ENCODE measurements around the gene SLC38A10. TPM values are rescaled to one million over a fixed set of nuclear protein-coding genes. Genes with fewer than 3 reads are reported as not detected.

SLC38A10 gene
- total RNA-seq, 1 experiment from 2014 or later, result 20.8 TPM

DNA sequence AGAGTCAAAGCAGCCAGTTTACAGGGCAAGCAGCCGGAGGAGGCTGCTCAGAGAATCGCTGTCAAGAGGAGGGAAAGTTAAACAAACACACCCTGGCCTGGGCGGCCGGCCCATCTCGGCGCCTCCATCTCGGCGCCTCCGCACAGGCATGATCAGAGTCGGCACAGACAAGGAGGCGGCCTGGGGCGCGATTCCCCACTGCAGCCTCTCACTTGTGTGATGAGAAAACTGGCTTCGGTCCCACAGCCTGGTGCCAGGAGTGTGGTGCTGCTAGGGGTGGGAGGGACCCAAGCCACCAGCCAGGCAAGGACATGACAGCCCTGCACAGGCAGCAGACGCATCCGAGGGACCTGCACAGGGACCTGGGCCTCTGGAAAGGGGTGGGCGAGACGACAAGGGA is 17.7 kb downstream of the SLC38A10 start:
- no peaks in the 10 kb centered on the region for H3K4me1 ChIP-seq (ENCODE audit: low read length)
- no peaks in the 10 kb centered on the region for H3K36me3 ChIP-seq (ENCODE audit: insufficient read depth, low read length)
- no peak overlapping the region for H3K27ac ChIP-seq (ENCODE audit: low read length)
- H3K4me2 ChIP-seq (ENCODE audit: low read depth, low read length, poor library complexity, severe bottlenecking), result no peak overlapping the region
- no peaks in the 10 kb centered on the region for H3K9me2 ChIP-seq (replicated peaks; ENCODE audit: insufficient read depth, low read length)
- H3K79me2 ChIP-seq (ENCODE audit: low read length), result no peaks in the 10 kb centered on the region
- H4K20me1 ChIP-seq (ENCODE audit: insufficient read depth, low read depth, low read length), result no peaks in the 10 kb centered on the region; the same call in 1 of the 2 replicates
- no peaks in the 10 kb centered on the region for H3K9me3 ChIP-seq (ENCODE audit: low read length)
- H2AFZ ChIP-seq (ENCODE audit: low read length), result no peak overlapping the region
- no peak overlapping the region for H3K4me3 ChIP-seq (ENCODE audit: low read length)
- DNase-seq, result no peak
- no peak overlapping the region for H3K9ac ChIP-seq (ENCODE audit: low read length)
- no peaks in the 10 kb centered on the region for H3K27me3 ChIP-seq (ENCODE audit: low read length)

DNA sequence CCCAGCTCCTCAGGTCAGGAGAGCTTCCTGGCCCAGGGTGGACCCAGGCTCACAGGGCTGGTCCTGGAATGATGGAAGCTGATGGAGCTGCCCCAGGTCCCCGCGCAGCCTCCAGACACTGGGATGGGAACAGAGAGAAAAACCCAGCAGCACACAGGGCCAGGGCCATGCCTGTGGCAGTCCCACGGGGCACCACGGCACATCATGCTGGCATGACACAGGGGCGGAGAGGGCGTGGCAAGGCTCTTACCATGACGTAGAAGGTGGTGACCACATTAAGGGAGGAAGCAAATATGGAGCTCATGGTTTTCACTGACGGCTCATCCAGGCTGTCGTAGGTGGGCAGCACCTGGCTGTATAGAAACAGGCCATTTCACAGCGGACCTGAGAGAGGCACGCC is 18.3 kb downstream of the SLC38A10 start:
- Histone ChIP-seq H3K79me2 (ENCODE audit: low read length) (no peaks in the 10 kb centered on the region), H3K36me3 (ENCODE audit: insufficient read depth, low read length) (no peaks in the 10 kb centered on the region), H3K4me1 (ENCODE audit: low read length) (no peaks in the 10 kb centered on the region), H3K4me3 (ENCODE audit: low read length) (no peak overlapping the region), H3K27ac (ENCODE audit: low read length) (no peak overlapping the region), H2AFZ (ENCODE audit: low read length) (no peak overlapping the region), H3K9me2 (replicated peaks; ENCODE audit: insufficient read depth, low read length) (no peaks in the 10 kb centered on the region), H3K4me2 (ENCODE audit: low read depth, low read length, poor library complexity, severe bottlenecking) (no peak overlapping the region), H3K27me3 (ENCODE audit: low read length) (no peaks in the 10 kb centered on the region), H4K20me1 (ENCODE audit: insufficient read depth, low read depth, low read length) (no peaks in the 10 kb centered on the region; the same call in 1 of the 2 replicates), H3K9ac (ENCODE audit: low read length) (no peak overlapping the region), H3K9me3 (ENCODE audit: low read length) (no peaks in the 10 kb centered on the region)
- no peak for DNase-seq

DNA sequence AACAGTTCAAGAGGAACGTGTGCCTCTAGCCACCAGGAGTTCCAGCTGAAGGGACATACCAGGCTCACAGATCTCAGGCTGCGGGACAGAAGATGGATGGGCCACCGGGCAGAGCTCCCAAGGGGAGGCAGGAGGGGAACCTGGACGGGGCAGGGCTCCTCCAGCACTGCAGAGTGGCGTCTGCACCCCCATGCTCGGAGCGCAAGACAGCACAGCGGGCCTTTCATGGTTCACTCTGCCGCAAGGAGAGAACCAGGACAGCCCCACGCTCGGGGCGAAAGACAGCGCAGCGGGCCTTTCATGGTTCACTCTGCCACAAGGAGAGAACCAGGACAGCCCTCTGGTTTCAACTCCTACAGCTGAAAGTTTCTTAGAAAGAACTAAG is 20.6 kb downstream of the SLC38A10 start:
- Histone ChIP-seq H3K27ac (ENCODE audit: low read length) (no peak overlapping the region), H3K36me3 (ENCODE audit: insufficient read depth, low read length) (no peaks in the 10 kb centered on the region; the same call in 1 of the 2 replicates), H3K9me3 (ENCODE audit: low read length) (no peaks in the 10 kb centered on the region), H4K20me1 (ENCODE audit: insufficient read depth, low read depth, low read length) (no peaks in the 10 kb centered on the region), H3K4me2 (ENCODE audit: low read depth, low read length, poor library complexity, severe bottlenecking) (no peak overlapping the region), H3K9me2 (replicated peaks; ENCODE audit: insufficient read depth, low read length) (no peaks in the 10 kb centered on the region), H2AFZ (ENCODE audit: low read length) (no peak overlapping the region), H3K4me3 (ENCODE audit: low read length) (no peak overlapping the region), H3K79me2 (ENCODE audit: low read length) (no peaks in the 10 kb centered on the region), H3K4me1 (ENCODE audit: low read length) (no peaks in the 10 kb centered on the region), H3K9ac (ENCODE audit: low read length) (no peak overlapping the region), H3K27me3 (ENCODE audit: low read length) (no peaks in the 10 kb centered on the region)
- no peak for DNase-seq

DNA sequence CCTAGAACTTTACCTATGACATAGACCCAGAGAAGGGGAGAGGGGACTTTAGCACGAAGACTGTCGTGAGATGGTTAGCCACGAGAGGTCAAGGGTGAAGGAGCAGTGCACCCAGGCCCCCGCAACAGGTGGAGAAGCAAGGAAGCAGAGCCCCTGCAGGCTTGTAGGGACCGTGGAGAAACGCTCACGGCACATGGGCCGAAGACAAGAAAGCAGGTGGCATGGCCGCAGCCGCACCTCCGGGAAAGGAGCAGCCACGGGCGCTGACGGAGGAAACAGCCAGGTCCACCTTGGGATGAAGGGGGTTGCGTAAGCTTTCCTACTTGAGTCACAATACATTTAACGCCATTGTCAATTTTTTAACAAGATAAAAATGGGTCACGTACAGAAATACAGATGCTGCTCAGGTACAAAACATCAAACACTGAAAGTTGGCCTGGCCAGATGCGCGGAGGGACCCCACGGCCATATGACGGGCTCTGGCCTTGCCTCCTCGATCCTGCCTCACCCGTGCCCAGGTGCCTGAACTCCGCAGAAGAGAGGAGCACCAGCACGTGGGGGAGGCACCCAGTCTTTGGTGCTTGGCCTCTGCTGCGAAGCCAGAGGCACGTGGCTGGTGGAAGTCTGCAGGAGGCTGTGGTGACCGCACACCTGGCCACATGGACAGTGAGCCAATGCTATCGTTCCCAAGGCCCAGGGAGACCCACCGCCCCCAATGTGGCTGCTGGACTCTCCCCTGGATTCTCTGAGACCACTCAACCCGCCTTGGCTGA is 21.2 kb downstream of the SLC38A10 start:
- Histone ChIP-seq H3K9ac (ENCODE audit: low read length) (no peak overlapping the region), H3K27me3 (ENCODE audit: low read length) (no peaks in the 10 kb centered on the region), H3K36me3 (ENCODE audit: insufficient read depth, low read length) (no peaks in the 10 kb centered on the region; the same call in 1 of the 2 replicates), H3K4me2 (ENCODE audit: low read depth, low read length, poor library complexity, severe bottlenecking) (no peak overlapping the region), H3K4me3 (ENCODE audit: low read length) (no peak overlapping the region), H2AFZ (ENCODE audit: low read length) (no peak overlapping the region), H3K4me1 (ENCODE audit: low read length) (no peaks in the 10 kb centered on the region), H3K79me2 (ENCODE audit: low read length) (no peaks in the 10 kb centered on the region), H3K27ac (ENCODE audit: low read length) (no peak overlapping the region), H3K9me3 (ENCODE audit: low read length) (no peaks in the 10 kb centered on the region), H4K20me1 (ENCODE audit: insufficient read depth, low read depth, low read length) (no peaks in the 10 kb centered on the region), H3K9me2 (replicated peaks; ENCODE audit: insufficient read depth, low read length) (no peaks in the 10 kb centered on the region)
- no peak for DNase-seq

DNA sequence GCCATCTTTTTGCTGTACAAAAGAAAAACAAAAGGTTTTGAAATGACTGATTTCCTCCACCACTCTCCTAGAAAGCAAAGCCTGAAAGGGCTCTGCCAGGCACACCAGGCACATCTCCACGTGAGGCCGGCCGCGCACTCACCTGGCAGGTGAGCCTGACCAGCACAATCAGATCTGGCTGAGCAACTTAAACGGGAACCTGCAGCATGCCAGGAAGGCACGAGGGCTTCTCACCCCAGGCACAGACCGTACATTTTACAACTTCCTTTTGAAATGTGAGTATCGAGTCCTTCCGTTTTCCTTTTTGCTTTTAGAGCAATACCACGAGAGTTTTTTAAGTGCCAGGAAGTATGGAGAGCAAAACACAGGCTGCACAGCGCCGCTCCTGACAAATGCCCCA is 22.5 kb downstream of the SLC38A10 start:
- no peaks in the 10 kb centered on the region for H3K9me2 ChIP-seq (replicated peaks; ENCODE audit: insufficient read depth, low read length)
- no peak overlapping the region for H2AFZ ChIP-seq (ENCODE audit: low read length)
- H3K36me3 ChIP-seq (ENCODE audit: insufficient read depth, low read length), result no peaks in the 10 kb centered on the region; the same call in 1 of the 2 replicates
- no peaks in the 10 kb centered on the region for H3K27me3 ChIP-seq (ENCODE audit: low read length)
- no peak overlapping the region for H3K4me2 ChIP-seq (ENCODE audit: low read depth, low read length, poor library complexity, severe bottlenecking)
- 0 out of 2 replicates have a peak, but pooled peaks cover 4% of the 10 kb centered on the region for H3K79me2 ChIP-seq (ENCODE audit: low read length)
- H3K4me1 ChIP-seq (ENCODE audit: low read length), result no peaks in the 10 kb centered on the region
- H3K4me3 ChIP-seq (ENCODE audit: low read length), result no peak overlapping the region
- no peak for DNase-seq
- H3K9ac ChIP-seq (ENCODE audit: low read length), result no peak overlapping the region
- 0 out of 2 replicates have a peak, but pooled peaks cover 2% of the 10 kb centered on the region for H4K20me1 ChIP-seq (ENCODE audit: insufficient read depth, low read depth, low read length)
- H3K9me3 ChIP-seq (ENCODE audit: low read length), result no peaks in the 10 kb centered on the region
- no peak overlapping the region for H3K27ac ChIP-seq (ENCODE audit: low read length)

DNA sequence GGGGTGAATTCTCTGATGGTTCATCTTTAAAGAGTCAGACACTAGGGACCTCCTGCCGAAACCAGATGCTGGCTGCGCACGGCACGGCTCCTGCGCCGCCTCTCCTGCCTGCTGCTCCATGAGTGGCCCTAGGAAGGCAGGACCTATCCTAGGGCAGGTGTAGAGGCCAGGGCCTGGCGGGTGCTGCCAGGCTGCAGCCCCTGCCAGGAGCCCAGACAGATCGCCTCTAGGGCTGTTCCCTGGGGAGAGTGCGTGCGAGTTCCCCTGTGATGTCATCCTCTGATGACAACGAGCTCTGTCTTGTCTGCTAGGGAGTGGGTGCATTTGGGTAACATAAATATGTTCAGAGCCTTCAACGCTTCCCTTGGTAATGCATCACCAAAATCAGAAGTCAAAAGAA is 23.9 kb downstream of the SLC38A10 start:
- H3K4me2 ChIP-seq (ENCODE audit: low read depth, low read length, poor library complexity, severe bottlenecking), result no peak overlapping the region
- H3K9me3 ChIP-seq (ENCODE audit: low read length), result no peaks in the 10 kb centered on the region
- no peak overlapping the region for H2AFZ ChIP-seq (ENCODE audit: low read length)
- peaks cover 10% of the 10 kb centered on the region; the same call in 1 of the 2 replicates for H3K79me2 ChIP-seq (ENCODE audit: low read length)
- no peaks in the 10 kb centered on the region for H3K4me1 ChIP-seq (ENCODE audit: low read length)
- no peaks in the 10 kb centered on the region for H3K9me2 ChIP-seq (replicated peaks; ENCODE audit: insufficient read depth, low read length)
- no peaks in the 10 kb centered on the region for H3K27me3 ChIP-seq (ENCODE audit: low read length)
- H3K9ac ChIP-seq (ENCODE audit: low read length), result no peak overlapping the region
- H3K36me3 ChIP-seq (ENCODE audit: insufficient read depth, low read length), result no peaks in the 10 kb centered on the region; the same call in 1 of the 2 replicates
- no peak for DNase-seq
- no peak overlapping the region for H3K27ac ChIP-seq (ENCODE audit: low read length)
- H4K20me1 ChIP-seq (ENCODE audit: insufficient read depth, low read depth, low read length), result 0 out of 2 replicates have a peak, but pooled peaks cover 4% of the 10 kb centered on the region
- H3K4me3 ChIP-seq (ENCODE audit: low read length), result no peak overlapping the region

DNA sequence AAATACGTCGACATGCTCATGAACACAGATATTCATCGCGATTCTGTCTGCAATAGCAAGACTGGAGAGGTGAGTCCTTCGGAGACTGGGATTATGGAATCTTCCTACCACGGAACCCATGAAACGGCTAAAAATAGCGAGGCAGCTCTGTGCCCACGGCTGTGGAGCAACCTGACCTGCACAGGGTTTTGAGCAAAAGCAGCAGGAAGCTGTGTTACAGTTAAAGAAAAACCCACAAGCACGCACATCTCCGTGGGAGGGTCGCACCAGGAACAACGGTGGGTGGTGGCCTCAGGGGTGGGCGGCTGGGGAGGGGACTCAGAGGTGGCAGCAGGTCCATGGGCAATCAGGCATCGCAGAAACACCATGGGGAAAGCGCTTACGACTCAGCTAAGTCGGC is 24.8 kb downstream of the SLC38A10 start:
- peaks cover 10% of the 10 kb centered on the region; the same call in 1 of the 2 replicates for H3K79me2 ChIP-seq (ENCODE audit: low read length)

DNA sequence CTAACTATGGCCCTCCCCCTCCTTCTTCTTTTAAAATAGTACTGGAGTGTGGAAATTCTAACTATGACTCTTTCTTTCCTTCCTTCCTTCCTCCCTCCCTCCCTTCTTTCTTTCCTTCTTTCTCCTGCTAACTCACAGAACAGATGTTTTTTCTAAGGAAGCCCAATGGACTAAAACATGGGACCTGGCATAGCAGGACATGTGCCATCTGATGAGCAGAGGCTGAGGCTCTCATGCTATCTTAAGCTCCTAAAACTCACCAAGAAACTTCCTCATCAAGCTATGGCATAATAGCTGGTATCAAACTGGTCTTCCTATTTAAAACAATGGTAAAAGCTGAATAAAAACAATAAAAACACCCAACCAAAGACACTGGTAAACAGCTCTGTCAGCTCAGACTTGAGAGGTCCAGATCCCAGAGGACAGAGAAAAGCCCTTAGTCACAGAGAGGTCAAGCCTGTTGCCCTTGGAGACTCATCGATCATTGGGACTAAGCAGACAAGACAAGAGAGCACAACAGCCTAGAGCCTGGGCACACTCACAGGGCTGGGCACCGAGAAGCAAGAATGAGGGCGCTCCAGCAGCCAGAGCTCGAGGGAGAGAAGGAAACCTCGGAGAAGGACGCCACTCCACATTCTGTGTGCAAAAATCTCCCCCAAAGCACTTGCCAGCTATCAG is 27.6 kb downstream of the SLC38A10 start:
- H4K20me1 ChIP-seq (ENCODE audit: insufficient read depth, low read depth, low read length), result 0 out of 2 replicates have a peak, but pooled peaks cover 4% of the 10 kb centered on the region
- no peaks in the 10 kb centered on the region for H3K9me2 ChIP-seq (replicated peaks; ENCODE audit: insufficient read depth, low read length)
- no peaks in the 10 kb centered on the region for H3K9me3 ChIP-seq (ENCODE audit: low read length)
- H3K27ac ChIP-seq (ENCODE audit: low read length), result no peak overlapping the region
- peaks cover 10% of the 10 kb centered on the region; the same call in 1 of the 2 replicates for H3K79me2 ChIP-seq (ENCODE audit: low read length)
- H3K4me2 ChIP-seq (ENCODE audit: low read depth, low read length, poor library complexity, severe bottlenecking), result no peak overlapping the region
- no peak for DNase-seq
- H3K9ac ChIP-seq (ENCODE audit: low read length), result no peak overlapping the region
- no peaks in the 10 kb centered on the region; the same call in 1 of the 2 replicates for H3K36me3 ChIP-seq (ENCODE audit: insufficient read depth, low read length)
- no peaks in the 10 kb centered on the region for H3K4me1 ChIP-seq (ENCODE audit: low read length)
- H3K27me3 ChIP-seq (ENCODE audit: low read length), result no peaks in the 10 kb centered on the region
- no peak overlapping the region for H3K4me3 ChIP-seq (ENCODE audit: low read length)
- H2AFZ ChIP-seq (ENCODE audit: low read length), result no peak overlapping the region

More for the DNA sequence above, 24.8 kb downstream of the SLC38A10 start:
- Histone ChIP-seq H3K27me3 (ENCODE audit: low read length) (no peaks in the 10 kb centered on the region), H2AFZ (ENCODE audit: low read length) (no peak overlapping the region), H3K4me1 (ENCODE audit: low read length) (no peaks in the 10 kb centered on the region), H3K27ac (ENCODE audit: low read length) (no peak overlapping the region), H3K4me3 (ENCODE audit: low read length) (no peak overlapping the region), H3K9me3 (ENCODE audit: low read length) (no peaks in the 10 kb centered on the region), H3K9me2 (replicated peaks; ENCODE audit: insufficient read depth, low read length) (no peaks in the 10 kb centered on the region), H3K4me2 (ENCODE audit: low read depth, low read length, poor library complexity, severe bottlenecking) (no peak overlapping the region), H4K20me1 (ENCODE audit: insufficient read depth, low read depth, low read length) (0 out of 2 replicates have a peak, but pooled peaks cover 4% of the 10 kb centered on the region), H3K36me3 (ENCODE audit: insufficient read depth, low read length) (no peaks in the 10 kb centered on the region; the same call in 1 of the 2 replicates), H3K9ac (ENCODE audit: low read length) (no peak overlapping the region)
- DNase-seq, result no peak

Measured in Karpas-422 (cell line).